Measurements from ENCODE around the gene MYO7B. TPM values are rescaled to one million over a fixed set of nuclear protein-coding genes. Genes with fewer than 3 reads are reported as not detected.

MYO7B gene
- total and polyA plus RNA-seq, 2 experiments from 2014 or later = 17.6 to 20.1 TPM

DNA sequence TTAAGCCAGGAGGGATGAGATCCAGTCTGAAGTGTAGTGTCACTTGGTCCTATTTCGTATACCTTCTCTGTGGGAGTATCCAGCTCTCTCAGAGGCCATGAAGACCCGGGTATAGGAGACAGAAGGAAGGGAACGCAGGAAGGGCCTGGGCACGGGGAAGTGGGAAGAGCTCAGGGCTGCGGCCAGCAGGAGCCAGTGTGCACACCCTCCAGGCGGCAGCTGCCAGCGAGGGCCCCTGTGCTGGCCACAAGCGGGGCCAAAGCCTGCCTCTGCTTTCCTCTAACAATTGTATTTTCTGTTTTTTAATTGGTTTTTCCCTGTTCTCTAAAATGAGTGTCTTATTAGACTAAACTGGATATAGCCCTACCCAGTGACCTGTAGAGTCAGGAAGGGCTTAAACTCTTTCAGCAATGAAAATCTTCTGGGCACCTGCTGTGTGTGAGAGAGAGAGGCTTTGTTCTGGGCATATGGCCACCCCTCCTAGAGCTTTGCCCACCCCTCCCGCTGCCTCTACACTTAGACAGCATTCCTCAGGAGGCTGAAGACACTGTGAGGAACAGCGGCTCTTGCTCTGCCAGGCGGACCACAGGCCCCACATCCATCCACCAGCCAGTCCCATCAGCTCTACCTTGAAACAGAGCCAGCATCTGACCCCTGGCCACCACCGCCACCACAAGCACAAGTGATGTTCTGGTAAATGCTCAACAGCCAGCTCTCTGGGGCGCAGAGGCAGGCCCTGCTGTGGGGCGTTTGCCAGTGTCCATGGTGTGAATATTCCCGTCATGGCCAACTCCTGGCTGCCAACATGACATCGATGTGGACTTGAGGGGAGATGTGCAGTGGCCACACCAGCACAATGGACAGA, 120.0 kb downstream of the MYO7B start:
- no peak overlapping the region for H3K27ac ChIP-seq
- no peak for DNase-seq (ENCODE audit: low spot score)
- H3K4me1 ChIP-seq (ENCODE audit: insufficient read depth) = no peaks in the 10 kb centered on the region
- no peak overlapping the region for H3K4me3 ChIP-seq
- H3K9me3 ChIP-seq (ENCODE audit: low read depth) = no peaks in the 10 kb centered on the region
- TF ChIP-seq EZH2phosphoT487 (IDR thresholded peaks at IDR 0.05; ENCODE audit: low read depth, severe bottlenecking, unreplicated experiment) = no peak
- TF ChIP-seq CTCF (IDR thresholded peaks at IDR 0.05; ENCODE audit: poor library complexity) = no peak
- TF ChIP-seq EZH2 (IDR thresholded peaks at IDR 0.05; ENCODE audit: borderline replicate concordance) = no peak
- no peaks in the 10 kb centered on the region for H3K27me3 ChIP-seq
- H3K36me3 ChIP-seq (replicated peaks; ENCODE audit: insufficient read depth, low read depth) = no peaks in the 10 kb centered on the region
- H3K9me2 ChIP-seq (replicated peaks; ENCODE audit: insufficient read depth) = no peaks in the 10 kb centered on the region
- no peak overlapping the region for H3K4me2 ChIP-seq
- no peak overlapping the region for H2AFZ ChIP-seq
- H4K20me1 ChIP-seq (ENCODE audit: insufficient read depth, poor library complexity, severe bottlenecking) = no peaks in the 10 kb centered on the region
- 91% methylated on average over 16 of the region's 16 CpGs for WGBS (ENCODE audit: low lambda C conversion rate, missing lambda C conversion rate)
- H3K79me2 ChIP-seq = no peaks in the 10 kb centered on the region

- H3K27me3 ChIP-seq = no peaks in the 10 kb centered on the region
- H3K4me2 ChIP-seq = no peak overlapping the region
- no peak overlapping the region for H3K4me3 ChIP-seq
- H3K9me2 ChIP-seq (replicated peaks; ENCODE audit: insufficient read depth) = no peaks in the 10 kb centered on the region
- H4K20me1 ChIP-seq (ENCODE audit: insufficient read depth, poor library complexity, severe bottlenecking) = no peaks in the 10 kb centered on the region
- H3K27ac ChIP-seq = no peak overlapping the region
- H3K79me2 ChIP-seq = no peaks in the 10 kb centered on the region
- no peak overlapping the region for H2AFZ ChIP-seq
- no peaks in the 10 kb centered on the region for H3K9me3 ChIP-seq (ENCODE audit: low read depth)
- no peak for DNase-seq (ENCODE audit: low spot score)
- WGBS (ENCODE audit: low lambda C conversion rate, missing lambda C conversion rate) = 93% methylated on average over 15 of the region's 15 CpGs
- TF ChIP-seq EZH2 (IDR thresholded peaks at IDR 0.05; ENCODE audit: borderline replicate concordance) = no peak
- TF ChIP-seq EZH2phosphoT487 (IDR thresholded peaks at IDR 0.05; ENCODE audit: low read depth, severe bottlenecking, unreplicated experiment) = no peak
- TF ChIP-seq CTCF (IDR thresholded peaks at IDR 0.05; ENCODE audit: poor library complexity) = no peak
- H3K4me1 ChIP-seq (ENCODE audit: insufficient read depth) = no peaks in the 10 kb centered on the region
- H3K36me3 ChIP-seq (replicated peaks; ENCODE audit: insufficient read depth, low read depth) = no peaks in the 10 kb centered on the region
Measured at GRCh38 chr2:127656569-127657231, 121.2 kb downstream of the MYO7B start.

DNA sequence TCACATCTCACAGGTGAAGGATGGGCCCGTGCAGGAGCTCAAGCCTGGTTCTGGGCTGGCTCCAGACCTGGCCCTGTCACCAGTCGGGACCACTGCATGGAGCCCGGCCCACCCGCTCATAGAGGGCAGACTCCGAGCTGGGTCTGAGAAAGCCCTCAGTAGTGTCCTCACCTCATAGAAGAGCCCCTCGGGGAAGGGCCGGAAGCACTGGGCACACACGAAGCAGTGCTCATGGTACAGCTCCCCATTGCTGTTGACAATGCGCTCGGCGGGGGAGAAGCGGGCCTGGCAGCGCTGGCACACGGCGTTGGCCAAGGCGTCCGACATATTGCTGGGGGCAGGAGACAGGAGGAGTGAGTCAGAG, 121.7 kb downstream of the MYO7B start:
- H3K4me2 ChIP-seq = no peak overlapping the region
- no peak overlapping the region for H3K27ac ChIP-seq
- no peak for TF ChIP-seq CTCF (IDR thresholded peaks at IDR 0.05; ENCODE audit: poor library complexity)
- TF ChIP-seq EZH2 (IDR thresholded peaks at IDR 0.05; ENCODE audit: borderline replicate concordance) = no peak
- TF ChIP-seq EZH2phosphoT487 (IDR thresholded peaks at IDR 0.05; ENCODE audit: low read depth, severe bottlenecking, unreplicated experiment) = no peak
- H3K27me3 ChIP-seq = no peaks in the 10 kb centered on the region
- DNase-seq (ENCODE audit: low spot score) = no peak
- no peaks in the 10 kb centered on the region for H3K36me3 ChIP-seq (replicated peaks; ENCODE audit: insufficient read depth, low read depth)
- H2AFZ ChIP-seq = no peak overlapping the region
- H3K4me1 ChIP-seq (ENCODE audit: insufficient read depth) = peaks cover 3% of the 10 kb centered on the region
- H3K9me2 ChIP-seq (replicated peaks; ENCODE audit: insufficient read depth) = no peaks in the 10 kb centered on the region
- no peaks in the 10 kb centered on the region for H3K9me3 ChIP-seq (ENCODE audit: low read depth)
- H3K79me2 ChIP-seq = no peaks in the 10 kb centered on the region
- no peak overlapping the region for H3K4me3 ChIP-seq
- 99% methylated on average over 17 of the region's 17 CpGs for WGBS (ENCODE audit: low lambda C conversion rate, missing lambda C conversion rate)
- H4K20me1 ChIP-seq (ENCODE audit: insufficient read depth, poor library complexity, severe bottlenecking) = no peaks in the 10 kb centered on the region

Data from hepatocyte (in vitro differentiated cells).